AG04450 (cell line): Measurements from ENCODE around the gene EFEMP1. TPM values are rescaled to one million over a fixed set of nuclear protein-coding genes. Genes with fewer than 3 reads are reported as not detected.

ENCODE experiments used
- CTCF ChIA-PET: fragments of 300-600, 350-600 bp; formaldehyde crosslinking; extraction: SDS; loops from one replicate; lab custom pipeline; 2022; ENCODE audit warnings: antibody characterized with exemption, inconsistent platforms; lab: Charles Lee
- POLR2A ChIA-PET: fragments of 350-600 bp; formaldehyde crosslinking; extraction: SDS; loops from one replicate; lab custom pipeline; 2021; ENCODE audit warnings: antibody characterized with exemption, inconsistent platforms; lab: Yijun Ruan, JAX
- DNase-seq: peaks from one replicate; pipeline ENCODE4 v3.0.0-alpha.2; 2011; ENCODE audit warnings: low read depth, low spot score
- H3K27ac ChIP-seq: one replicate; pipeline ENCODE4 v1.5.1; 2012; ENCODE audit warnings: low read depth, low read length, control low read depth
- H3K27me3 ChIP-seq: one replicate; pipeline ENCODE4 v1.6.0; 2012; ENCODE audit warnings: low read length; ENCODE audit not compliant: control insufficient read depth, insufficient read depth
- H3K4me3 ChIP-seq: 2 replicates; pipeline ENCODE4 v1.5.1; 2011; ENCODE audit warnings: mild to moderate bottlenecking, low read depth, low read length, control low read depth
- H3K9me3 ChIP-seq: 2 replicates; pipeline ENCODE4 v1.5.1; 2012; ENCODE audit warnings: low read length; ENCODE audit not compliant: control insufficient read depth, insufficient read depth
- CTCF ChIP-seq: IDR thresholded peaks from 2 replicates; pipeline ENCODE4 v1.5.1; 2011; ENCODE audit warnings: low read depth, low read length, control low read depth, inconsistent platforms
- polyA plus RNA-seq: library from polyadenylated mRNA; depleted of rRNA; stranded (reverse); fragments of >200 nt; gene quantifications from 2 replicates; pipeline ENCODE4 v1.2.3, GENCODE V29; 2011

EFEMP1 gene
- polyA plus RNA-seq, 1 experiment = 423 TPM

GRCh38 chr2:55965966-55966365, 42.4 kb upstream of the EFEMP1 start:
- TF ChIP-seq CTCF = no peak
- ChIA-PET CTCF (interaction anchor here (1.3 to 8.3 kb wide), 4 partner anchors 44 to 247 kb away, joined by 3 to 170 read pairs (median 70); no protein-coding TSS in a partner anchor), POLR2A (no interaction called here)
- H3K9me3 ChIP-seq = no peaks in the 10 kb centered on the region
- no peak overlapping the region for H3K4me3 ChIP-seq
- no peak for DNase-seq
- H3K27ac ChIP-seq = no peak overlapping the region
- H3K27me3 ChIP-seq = no peaks in the 10 kb centered on the region

GRCh38 chr2:55965276-55965675, 41.7 kb upstream of the EFEMP1 start:
- no peak for TF ChIP-seq CTCF
- H3K27ac ChIP-seq = no peak overlapping the region
- no peaks in the 10 kb centered on the region for H3K27me3 ChIP-seq
- ChIA-PET CTCF (interaction anchor here (0.7 to 8.3 kb wide), 4 partner anchors 29 to 247 kb away, joined by 3 to 170 read pairs (median 70); no protein-coding TSS in a partner anchor), POLR2A (no interaction called here)
- no peak for DNase-seq
- no peak overlapping the region for H3K4me3 ChIP-seq
- H3K9me3 ChIP-seq = no peaks in the 10 kb centered on the region

- ChIA-PET CTCF (interaction anchor here (0.6 to 8.3 kb wide), 20 partner anchors 10 to 269 kb away, joined by 3 to 170 read pairs (median 5); partner anchors contain the start of gene PNPT1), POLR2A (no interaction called here)
- TF ChIP-seq CTCF = no peak
- Histone ChIP-seq H3K4me3 (no peak overlapping the region), H3K27me3 (no peaks in the 10 kb centered on the region), H3K27ac (no peak overlapping the region), H3K9me3 (no peaks in the 10 kb centered on the region)
- DNase-seq = no peak
These were observed 39.3 kb upstream of the EFEMP1 start for GRCh38 chr2:55962915-55963314.

GRCh38 chr2:55961318-55961911, 37.8 kb upstream of the EFEMP1 start:
- DNase-seq = peak; percentile 21
- no peaks in the 10 kb centered on the region for H3K9me3 ChIP-seq
- TF ChIP-seq CTCF = peak; percentile 73
- no peak overlapping the region for H3K4me3 ChIP-seq
- CTCF ChIA-PET = interaction anchor here (0.6 to 8.3 kb wide), 44 partner anchors 8 to 357 kb away, joined by 3 to 170 read pairs (median 4); partner anchors contain the start of genes EFEMP1 and PNPT1
- H3K27me3 ChIP-seq = no peaks in the 10 kb centered on the region
- H3K27ac ChIP-seq = no peak overlapping the region
- POLR2A ChIA-PET = no interaction called here

- H3K27ac ChIP-seq = no peak overlapping the region
- H3K9me3 ChIP-seq = no peaks in the 10 kb centered on the region
- ChIA-PET CTCF (interaction anchor here (0.7 to 8.3 kb wide), 5 partner anchors 10 to 240 kb away, joined by 3 to 170 read pairs (median 14); no protein-coding TSS in a partner anchor), POLR2A (interaction anchor here (0.6 kb wide), 1 partner anchor 71 kb away, joined by 3 read pairs; no protein-coding TSS in a partner anchor)
- no peak for TF ChIP-seq CTCF
- no peak overlapping the region for H3K4me3 ChIP-seq
- no peaks in the 10 kb centered on the region for H3K27me3 ChIP-seq
- DNase-seq = no peak
These were observed 35.2 kb upstream of the EFEMP1 start for GRCh38 chr2:55958756-55959155.
